Inflammatory macrophage (primary cell): ENCODE results near the gene PPP1R12C.
"Not testable (repeated sequence)": the region's sequence is repeated elsewhere in the genome, so short reads cannot be mapped to it uniquely, and the experiment has no call there.

Experiments used
- DNase-seq, 2 donors: peaks; one replicate each; pipeline ENCODE4 v3.0.0-alpha.2; 2020 to 2022
- total RNA-seq, 18 experiments: gene quantifications; one replicate each; lab custom pipeline; 2026; ENCODE audit warnings: mixed read lengths in 6 of 18, inconsistent platforms in 2 of 18; lab: John Stamatoyannopoulos, UW

PPP1R12C gene
- 35.7 to 90.3 (median 65.6) reads per million in 18 experiments for total RNA-seq

- no peak for DNase-seq
Observed at GRCh38 chr19:55116859-55117662, at the start of gene PPP1R12C. Gene PPP1R12C, minus strand, starts transcription at chr19:55117637. Its CDS starts 94 bp downstream, at chr19:55117543.

GRCh38 chr19:55166530-55167268, 49.3 kb upstream of the PPP1R12C start, which contains the start of gene DNAAF3:
Gene DNAAF3, minus strand, starts transcription at chr19:55166613. Its CDS starts 200 bp downstream, at chr19:55166413.
- DNase-seq: peak; percentile 91 to 93

GRCh38 chr19:55165952-55166529, 48.6 kb upstream of the PPP1R12C start:
- DNase-seq: peak; percentile 47 to 68

GRCh38 chr19:55161571-55162322, 44.3 kb upstream of the PPP1R12C start:
- no peak for DNase-seq

GRCh38 chr19:55160986-55161365, 43.5 kb upstream of the PPP1R12C start:
- no peak for DNase-seq

- DNase-seq: peak; percentile 88 to 90
Observed at GRCh38 chr19:55160128-55160985, 42.9 kb upstream of the PPP1R12C start.

- no peak for DNase-seq
Observed at GRCh38 chr19:55158848-55159749, 41.7 kb upstream of the PPP1R12C start.

- no peak for DNase-seq
Observed at GRCh38 chr19:55158423-55158822, 41.0 kb upstream of the PPP1R12C start.

GRCh38 chr19:55157064-55157908, 39.8 kb upstream of the PPP1R12C start, which contains the start of gene TNNI3:
Gene TNNI3, minus strand, starts transcription at chr19:55157732. Its CDS starts 143 bp downstream, at chr19:55157589.
- no peak for DNase-seq

GRCh38 chr19:55156202-55157063, 39.0 kb upstream of the PPP1R12C start:
- DNase-seq: peak; percentile 7 to 27

- DNase-seq: not testable (repeated sequence)
Observed at GRCh38 chr19:55155784-55156183, 38.3 kb upstream of the PPP1R12C start.

- DNase-seq: no peak
Observed at GRCh38 chr19:55153652-55154264, 36.3 kb upstream of the PPP1R12C start.

- DNase-seq: no peak
Observed at GRCh38 chr19:55152017-55152416, 34.6 kb upstream of the PPP1R12C start.

GRCh38 chr19:55149078-55150003, 31.9 kb upstream of the PPP1R12C start, which contains the start of gene TNNT1:
Gene TNNT1, minus strand, starts transcription at chr19:55149206. Its CDS starts 2,049 bp downstream, at chr19:55147157.
- no peak for DNase-seq

- no peak for DNase-seq
Observed at GRCh38 chr19:55147545-55148251, 30.3 kb upstream of the PPP1R12C start.
